ENCODE data around the gene PPM1A.
"Not testable (repeated sequence)": the region's sequence is repeated elsewhere in the genome, so short reads cannot be mapped to it uniquely, and the experiment has no call there.

Gene PPM1A

DNA sequence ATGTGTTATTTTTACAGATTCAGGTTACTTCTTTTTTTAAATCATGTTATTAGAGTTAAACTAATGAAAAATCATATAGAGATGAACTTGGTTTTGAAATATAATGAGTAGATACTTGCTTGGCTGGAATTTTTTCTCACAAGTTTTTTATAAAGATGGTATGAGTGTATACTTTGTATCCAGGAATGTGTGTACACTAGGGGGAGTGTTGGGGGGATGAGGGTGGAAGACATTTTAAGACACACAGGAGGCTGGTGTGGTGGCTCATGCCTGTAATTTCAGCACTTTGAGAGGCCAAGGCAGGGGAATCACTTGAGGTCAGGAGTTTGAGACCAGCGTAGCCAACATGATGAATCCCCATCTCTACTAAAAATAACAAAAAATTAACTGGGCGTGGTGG is 23.2 kb downstream of the PPM1A start:
- no peak for DNase-seq

DNA sequence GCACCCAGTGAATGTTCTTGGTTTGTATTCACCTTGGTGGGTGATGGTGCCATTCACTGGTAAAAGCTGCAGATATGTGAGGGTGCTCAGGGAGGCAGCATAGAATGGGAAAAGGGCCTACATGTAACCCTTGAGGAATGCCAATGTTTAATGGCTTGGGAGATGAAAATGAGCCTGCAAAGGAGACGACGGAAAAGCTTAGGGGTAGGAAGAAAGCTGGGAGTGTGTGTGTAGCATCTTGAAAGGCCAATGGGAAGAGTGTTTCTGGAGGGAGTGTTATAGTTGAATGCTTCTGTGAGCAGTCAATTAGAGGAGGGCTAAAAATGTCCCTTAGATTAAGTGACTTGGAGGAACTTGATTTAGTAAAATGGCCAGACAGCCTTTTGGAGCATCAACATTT is 24.9 kb downstream of the PPM1A start:
- no peak for DNase-seq

DNA sequence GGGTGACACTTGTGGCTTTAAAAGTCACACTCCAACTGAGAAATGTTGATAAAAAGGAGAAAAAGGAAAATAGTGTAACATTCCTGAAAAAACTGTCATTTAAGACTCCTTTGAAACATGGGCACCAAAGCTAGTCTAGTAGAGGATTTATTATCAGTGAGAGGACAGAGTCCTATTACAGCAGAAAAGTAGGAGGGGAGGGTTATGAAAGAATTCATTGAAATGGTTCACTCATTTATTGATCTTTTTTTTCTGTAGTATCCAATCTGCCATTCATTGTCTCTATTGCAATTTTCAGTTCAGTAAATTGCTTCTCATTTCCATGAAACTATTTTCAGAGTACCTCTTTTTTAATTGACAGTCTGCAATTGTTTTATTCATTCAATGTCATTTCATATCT is 25.4 kb downstream of the PPM1A start:
- DNase-seq = no peak

DNA sequence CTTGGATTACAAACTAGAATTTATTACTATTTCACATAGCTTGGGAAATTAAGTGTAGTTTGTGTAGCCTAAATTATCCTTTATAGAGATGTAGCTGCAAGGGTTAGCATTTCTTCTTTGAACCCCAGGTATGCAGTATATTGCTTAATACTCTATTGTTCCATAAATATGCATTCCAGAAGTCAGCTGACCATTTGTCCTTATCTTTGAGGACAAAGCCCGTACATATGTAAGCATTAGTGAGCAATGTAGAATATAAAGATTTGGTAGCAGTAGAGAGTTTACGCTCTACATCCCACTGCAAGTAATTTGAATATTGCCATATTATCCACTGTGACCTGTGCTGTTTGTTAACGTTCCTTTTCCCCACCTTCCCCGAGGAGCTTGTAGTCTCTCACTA is 26.9 kb downstream of the PPM1A start:
- DNase-seq = no peak

DNA sequence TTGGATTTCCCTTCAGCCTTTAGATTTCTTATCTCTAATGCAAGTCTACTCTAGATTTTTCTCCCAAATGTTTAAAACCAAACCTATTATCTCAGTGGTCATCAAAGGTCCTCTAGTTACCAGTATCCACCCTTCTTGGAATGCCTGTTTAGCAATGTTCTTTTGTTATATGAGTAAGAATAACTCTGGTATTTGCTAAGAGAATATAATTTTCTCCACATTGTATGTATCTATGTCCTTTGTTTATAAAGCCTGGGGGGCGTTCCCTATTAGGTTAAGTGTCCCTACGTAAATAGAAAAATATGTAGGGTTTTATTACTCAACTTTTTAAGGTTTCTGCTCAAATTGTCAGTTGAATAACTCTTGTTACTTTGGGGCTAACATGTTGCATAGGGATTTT is 27.3 kb downstream of the PPM1A start:
- DNase-seq = no peak

DNA sequence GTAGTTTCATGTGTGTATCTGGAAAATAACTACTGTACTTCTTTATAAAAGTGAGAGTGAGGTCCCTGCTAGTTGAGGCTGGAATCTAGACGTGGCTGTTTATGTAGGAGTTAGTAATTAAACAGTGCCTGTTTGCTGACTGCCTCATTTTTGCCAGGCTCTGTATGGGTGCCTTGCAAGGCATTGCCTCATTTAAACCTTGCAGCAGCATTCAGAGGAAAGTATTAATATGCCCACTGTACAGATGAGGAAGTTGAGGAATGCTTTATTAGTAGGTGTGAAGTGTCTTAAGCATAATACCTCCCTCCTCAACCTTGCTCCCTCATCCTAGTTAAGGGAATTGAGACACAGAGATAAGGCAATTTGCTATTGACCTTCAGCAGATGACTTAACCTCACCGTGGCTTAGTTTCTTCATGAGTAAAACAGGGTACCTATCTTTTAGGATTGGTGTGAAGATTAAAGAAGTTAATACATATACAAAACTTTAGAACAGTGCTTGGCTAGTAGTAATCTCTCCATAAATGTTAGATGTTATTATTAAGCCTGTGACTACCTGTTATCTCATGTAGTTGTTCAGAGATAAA is 28.7 kb downstream of the PPM1A start:
- DNase-seq = no peak

DNA sequence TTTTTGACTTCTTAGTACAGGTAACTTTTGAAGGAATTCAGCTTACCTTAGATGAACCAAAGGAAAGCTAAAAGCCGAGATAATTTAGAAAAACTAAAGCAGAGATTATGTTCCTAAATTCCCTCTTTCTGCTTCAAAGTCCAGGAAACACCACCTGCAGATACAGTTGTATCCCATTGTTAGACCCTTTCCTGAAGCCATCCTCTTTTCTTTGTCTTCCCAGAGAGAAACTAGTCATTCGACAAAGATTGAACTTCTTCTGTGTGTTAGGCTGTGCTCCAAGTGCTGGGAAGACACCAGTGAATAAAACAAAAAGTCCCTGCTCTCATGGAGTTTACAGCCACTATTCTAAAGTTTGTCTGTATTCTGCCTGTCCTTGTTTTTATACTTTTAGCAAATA is 29.3 kb downstream of the PPM1A start:
- no peak for DNase-seq

DNA sequence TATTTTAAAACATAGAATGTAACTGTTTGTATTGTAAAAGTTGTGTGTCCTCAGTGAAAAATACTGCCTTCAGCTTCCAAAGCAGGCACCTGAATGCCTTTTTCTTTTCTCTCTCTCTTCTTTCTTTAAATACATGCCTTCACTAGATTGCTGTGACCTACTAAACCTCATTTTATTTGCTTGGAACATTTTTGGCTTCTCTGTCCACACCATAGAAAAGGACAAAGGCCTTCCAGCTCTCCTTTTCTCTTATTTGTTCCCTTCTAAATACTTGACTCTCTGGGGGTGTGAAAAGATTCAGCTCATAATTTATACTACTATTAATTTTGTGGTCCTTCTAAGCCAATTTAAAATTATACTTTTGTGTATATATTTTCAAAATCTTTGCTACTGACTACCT is 38.4 kb downstream of the PPM1A start:
- DNase-seq = no peak

DNA sequence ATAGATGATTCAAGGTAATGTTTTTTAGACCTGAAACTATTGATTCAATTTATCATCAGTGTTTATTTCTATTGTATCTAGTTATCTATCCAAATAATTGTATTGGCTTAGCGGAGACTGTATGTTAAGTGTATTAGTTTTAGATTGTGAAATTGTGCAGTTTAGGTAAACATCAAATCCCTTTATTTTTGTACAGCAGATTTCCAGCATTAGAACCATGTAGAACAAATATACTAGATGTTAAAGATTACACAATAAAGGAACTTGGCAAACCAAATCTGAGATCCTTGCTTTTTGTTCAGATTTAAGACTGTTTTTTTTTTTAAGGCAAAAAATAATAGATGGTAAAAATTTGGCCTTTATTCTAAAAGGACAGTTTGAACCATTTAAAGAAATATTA is 39.3 kb downstream of the PPM1A start:
- DNase-seq = no peak

DNA sequence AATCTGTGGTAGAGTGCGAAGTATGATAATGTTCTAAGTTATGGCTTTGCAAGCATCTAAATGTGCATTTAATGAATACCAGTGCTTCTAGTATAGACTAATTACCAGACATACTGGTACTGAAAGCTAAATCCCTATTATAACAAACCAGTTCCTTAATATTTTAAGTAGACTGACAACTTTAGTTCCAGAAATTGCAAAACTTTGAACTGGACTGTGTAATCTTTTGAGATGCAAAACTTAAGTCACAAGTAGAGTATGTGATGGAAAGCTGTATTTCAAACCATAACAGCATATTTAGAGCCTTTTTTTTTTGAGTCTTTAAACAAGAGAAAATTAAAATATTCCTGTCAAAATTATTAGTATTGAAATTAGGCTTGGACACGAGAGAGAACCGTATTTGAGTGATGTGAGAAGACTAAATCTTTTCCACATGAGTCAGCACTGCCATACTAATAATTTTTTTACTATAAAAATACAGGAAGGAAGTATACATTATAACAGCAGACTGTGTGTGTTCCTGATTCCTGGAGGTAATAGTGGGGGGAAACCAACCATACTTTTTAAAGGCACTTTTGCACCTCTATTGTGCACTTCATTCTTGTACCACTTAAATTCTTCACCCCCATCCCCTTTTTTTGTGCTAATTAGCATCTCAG is 45.5 kb downstream of the PPM1A start:
- no peak for DNase-seq

DNA sequence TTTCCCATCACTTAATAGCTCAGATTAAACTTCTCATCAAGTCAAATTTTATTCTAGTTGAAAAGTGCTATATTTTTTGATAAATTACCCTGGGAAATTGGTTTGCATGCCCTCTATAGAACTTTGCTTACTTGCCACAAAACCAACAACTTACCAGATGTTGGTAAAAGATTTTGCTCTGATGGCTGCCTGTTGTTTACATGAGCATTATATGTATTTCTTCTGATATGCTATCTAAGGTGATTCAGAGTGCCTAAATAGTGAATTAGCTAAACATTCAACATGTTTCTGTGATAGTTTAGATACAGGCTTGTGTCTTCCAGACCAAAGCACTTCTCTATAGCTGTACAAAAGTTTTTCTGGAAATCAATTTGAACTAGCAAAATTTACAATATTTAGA is 51.0 kb downstream of the PPM1A start:
- no peak for DNase-seq

DNA sequence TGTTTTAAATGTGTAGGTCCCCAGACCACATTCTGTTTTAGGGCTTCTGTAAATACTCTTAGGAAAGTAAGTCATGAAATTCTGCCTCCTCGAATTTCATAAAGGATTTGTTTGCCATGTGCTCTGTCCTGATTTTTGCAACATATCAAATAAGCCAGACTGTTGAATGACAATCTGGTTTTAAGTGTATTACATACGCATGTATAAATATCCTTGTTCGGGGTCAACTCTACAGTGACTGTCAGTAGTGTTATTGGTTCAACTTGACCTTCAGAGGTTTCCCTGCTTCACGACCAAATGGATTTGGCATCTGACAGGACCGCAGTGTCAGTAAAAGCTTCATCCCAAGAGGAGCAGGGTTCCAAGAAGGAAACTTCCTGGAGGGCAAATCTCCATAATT is 52.7 kb downstream of the PPM1A start:
- DNase-seq = no peak

DNA sequence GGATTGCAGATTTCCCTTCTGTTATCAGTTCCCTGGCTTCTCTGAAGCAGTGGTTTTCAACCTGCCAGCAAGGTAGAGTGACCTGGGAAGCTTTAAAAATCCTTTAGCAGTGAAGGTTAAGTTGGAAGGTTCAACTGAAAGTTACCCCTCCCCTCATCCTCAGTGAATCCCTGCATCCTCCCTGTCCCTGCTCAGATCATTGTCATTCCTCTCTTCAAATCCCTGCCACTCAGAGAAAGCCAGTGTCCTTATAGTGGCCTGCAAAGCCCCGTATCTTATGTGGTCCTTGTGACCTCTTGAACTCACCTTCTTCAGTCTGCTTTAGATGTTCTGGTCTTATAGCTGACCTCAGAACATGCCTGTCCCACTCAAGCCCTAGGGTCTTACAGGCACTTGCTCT is 53.6 kb downstream of the PPM1A start:
- no peak for DNase-seq

DNA sequence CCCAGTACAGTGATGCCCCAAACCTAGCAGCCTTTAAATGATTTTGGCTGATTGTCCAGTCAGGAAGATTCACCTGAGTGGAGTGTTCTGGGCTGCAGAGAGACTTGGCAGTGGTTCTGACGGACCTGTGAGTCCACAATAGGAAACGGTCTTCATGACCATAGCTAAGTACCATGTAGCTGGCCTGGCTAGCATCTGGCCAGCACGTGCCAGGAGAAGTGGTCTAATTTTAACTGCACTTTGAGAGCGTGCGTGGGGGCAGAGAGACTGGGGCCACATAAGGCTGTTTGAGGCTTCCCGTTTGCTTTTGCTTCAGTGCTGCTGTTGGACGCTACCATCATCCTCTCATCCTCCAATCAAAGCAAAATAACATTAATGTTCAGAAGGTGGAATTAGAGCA is 54.7 kb downstream of the PPM1A start:
- no peak for DNase-seq

DNA sequence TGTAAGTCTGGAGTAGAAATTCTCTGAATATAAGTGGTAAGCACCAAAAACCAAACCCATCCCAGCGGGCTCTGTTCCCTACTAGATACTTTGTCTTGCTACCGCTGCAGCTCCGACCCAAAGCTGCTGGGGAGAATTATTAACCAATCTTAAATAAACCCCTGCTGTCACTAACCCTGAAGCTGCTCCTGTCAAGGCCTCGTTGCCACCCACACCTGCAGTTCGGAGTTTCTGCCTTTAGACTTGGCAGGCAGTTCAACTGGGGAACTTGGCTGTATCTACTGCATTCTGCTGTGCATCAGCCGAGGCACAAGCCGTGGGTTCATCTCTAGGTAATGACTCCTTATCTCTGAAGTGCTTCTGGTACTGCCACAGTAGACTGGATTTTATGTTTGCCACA is 55.5 kb downstream of the PPM1A start:
- no peak for DNase-seq

DNA sequence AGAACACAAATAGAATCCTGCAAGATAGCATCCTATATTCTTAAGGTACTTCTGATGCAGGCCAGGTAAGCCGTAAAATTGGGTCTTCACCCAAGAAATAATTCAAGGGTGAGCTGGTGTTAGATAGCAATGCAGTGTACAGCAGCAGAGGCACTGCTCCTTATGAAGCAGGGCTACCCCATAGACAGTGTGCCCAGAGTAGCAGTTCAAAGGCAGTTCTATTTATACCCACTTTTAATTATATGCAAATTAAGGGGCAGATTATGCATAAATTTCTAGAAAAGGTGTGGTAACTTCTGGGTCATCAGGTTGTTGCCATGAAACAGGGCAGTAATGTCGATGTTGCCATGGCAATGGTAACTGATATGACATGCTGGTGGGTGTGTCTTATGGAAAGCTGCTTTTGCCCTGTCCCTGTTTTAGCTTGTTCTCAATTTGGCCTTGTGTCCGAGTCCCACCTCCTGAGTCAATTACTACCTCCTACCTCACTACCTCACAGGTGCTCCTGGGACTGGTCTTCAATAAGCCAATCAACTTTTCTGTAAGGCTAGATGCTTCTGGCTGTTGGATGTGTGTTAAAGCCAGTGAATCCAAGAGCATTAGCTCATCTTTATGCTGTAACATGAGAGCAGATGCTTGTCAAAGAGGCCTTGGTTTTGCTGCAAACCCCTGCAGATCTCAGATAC is 61.0 kb downstream of the PPM1A start:
- DNase-seq = no peak

DNA sequence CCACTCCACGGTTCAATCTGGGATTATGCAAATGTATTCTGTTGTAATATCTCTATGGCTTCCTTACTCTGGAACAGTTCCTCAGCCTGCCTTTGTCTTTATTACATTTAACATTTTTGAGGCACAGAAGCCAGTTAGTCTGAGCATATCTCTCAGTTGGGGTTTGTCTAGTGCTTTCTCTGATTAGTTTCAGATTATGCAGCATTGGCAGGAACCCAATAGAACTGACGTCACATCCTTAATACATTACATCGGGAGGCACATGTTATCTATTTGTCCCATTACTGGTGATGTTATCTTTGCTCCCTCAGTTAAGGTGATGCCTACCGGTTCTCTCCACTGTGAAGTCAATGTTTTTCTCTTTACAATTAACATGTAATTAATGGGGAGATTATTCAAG is 62.4 kb downstream of the PPM1A start:
- no peak for DNase-seq

DNA sequence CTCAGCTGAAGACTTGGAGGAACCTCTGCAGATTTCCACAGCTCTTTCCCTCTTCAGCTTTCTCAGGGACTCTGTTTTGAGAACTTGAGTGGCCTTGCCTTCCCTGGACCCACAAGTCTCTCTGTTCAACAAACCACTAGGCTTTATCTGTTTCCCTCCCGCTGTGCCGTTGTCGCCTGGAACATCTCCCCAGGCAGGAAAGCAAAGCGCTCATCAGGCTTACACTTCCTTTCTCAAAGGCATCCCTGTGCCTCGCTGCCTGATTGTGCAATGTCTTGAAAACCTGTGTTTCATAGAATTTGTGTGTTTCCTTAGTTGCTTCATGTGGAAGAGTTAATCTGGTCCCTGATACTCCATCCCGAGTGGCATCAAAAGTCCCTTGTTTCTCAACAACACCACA is 64.1 kb downstream of the PPM1A start:
- DNase-seq = no peak

DNA sequence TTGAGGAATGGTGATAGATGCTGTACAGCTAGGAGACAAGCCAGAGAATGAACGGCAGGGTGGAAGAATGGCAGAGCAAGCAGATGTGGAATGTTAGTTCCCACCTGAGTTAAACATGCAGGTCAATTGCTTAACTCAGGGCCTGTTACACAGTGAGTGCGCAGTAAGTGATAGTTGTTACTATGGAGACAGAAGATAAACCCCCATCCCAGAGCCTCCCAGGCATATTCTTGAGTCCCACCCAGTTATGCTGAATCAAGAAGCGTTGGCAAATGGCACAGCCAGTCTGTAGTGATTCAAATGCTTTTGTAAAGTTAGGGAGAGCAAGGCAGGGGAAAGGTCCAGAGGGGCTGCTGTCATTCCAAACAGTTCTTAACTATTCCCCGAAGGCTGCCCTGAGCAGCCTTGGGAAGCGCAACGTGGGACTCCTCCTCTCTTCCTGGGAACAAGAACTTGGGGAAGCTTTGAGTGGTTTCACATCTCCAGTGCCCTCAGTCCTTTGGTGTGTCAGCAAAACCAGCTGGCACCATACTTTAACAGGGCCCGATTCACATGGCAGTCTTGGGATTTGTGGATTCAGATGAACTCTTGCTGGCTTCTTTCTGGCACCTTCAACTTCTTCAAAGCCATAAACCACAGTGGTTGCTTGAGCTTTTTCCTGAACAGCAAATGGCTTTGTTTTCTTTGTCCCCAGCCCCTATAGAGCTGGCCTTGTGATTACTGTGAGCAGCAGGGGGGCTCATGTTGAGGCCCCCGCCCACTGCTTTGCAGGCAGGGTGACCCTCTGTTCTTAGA is 66.4 kb downstream of the PPM1A start:
- DNase-seq = no peak

DNA sequence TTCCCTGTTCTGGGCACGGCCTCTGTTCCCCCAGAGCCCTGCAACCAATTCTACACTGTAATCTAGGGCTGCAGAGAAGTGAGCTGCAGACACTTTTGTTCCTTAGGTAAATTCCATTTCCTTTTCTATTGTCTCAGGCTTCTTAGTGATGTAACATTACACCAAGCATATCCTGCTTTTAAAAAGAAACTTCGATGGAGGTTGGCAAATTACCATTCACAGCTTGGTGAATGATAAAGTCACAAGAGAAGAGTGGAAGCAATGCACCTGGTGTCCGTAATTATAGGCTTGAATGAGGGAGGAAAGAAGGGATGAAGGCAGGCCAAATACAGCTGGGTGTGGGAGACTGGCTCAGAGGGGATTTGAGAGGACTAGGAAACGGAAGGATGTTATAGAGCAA is 68.6 kb downstream of the PPM1A start:
- DNase-seq = no peak

DNA sequence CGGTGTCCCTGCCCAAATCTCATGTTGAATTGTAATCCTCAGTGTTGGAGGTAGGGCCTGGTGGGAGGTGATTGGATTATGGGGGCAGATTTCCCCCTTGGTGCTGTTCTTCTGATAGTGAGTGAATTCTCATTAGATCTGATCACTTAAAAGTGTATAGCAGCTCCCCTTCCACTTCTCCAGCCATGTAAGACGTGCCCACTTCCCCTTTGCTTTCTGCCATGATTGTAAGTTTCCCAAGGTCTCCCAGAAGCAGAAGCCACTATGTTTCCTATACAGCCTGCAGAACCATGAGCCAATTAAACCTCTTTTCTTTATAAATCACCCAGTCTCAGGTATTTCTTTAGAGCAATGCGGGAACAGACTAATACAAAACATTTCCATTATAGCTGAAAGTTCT is 71.8 kb downstream of the PPM1A start:
- DNase-seq = not testable (repeated sequence)

DNA sequence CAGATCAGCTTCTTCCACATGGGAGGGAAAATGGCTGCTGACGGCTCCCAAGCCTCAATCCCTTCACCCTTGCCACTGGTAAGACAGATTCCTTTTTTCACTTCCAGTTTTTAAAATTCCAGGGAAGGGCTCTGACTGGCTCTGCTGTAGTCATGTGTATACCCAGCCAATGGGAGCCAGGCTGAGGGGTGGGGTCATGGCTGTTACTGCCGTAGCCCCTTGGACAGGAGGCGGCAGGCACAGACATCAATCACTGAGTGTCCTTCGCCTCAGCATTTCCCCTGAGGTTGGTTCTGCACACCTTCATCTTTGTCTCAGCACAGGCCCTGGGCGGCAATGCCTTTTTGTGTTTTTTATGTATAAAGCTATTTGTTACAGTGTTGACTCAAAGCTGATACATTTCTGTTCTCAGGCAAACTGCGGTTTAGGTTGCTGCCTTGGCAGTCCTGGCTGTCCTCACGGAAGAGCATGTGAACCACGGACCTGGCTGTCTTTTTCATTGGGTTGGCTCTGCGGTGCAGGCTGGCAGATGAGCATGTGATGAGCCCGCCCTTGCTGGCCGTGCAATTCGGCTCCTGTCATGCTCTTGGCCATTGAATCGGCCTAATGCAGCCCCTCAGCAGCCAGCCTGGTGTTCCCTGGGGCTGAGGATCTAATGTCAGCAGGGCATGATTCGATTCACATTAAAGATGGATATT is 74.3 kb downstream of the PPM1A start:
- DNase-seq = no peak

DNA sequence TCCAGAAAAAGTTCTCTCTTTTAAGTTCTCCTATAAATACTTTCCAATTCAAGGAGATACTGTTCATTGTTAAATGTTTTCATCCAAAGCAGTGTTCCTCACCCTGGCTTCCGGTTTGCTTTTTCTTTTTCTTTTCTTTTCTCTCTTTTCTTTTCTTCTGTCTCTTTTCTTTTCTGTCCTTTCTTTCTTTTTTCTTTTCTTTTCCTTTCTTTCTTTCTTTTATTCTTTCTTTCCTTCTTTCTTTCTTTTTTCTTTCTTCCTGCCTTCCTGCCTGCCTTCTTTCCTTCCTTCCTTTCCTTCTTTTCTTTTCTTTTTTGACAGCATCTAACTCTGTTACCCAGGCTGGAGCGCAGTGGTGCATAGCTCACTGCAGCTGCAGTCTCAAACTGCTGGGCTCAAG is 75.8 kb downstream of the PPM1A start:
- DNase-seq = no peak
